HG02588 (cell line): ENCODE data around the gene CAP2.

Experiments
- ATAC-seq: cut with Tn5 transposase; IDR thresholded peaks from one replicate; pipeline ENCODE4 v1.9.1; 2021; ENCODE audit warnings: mild to moderate bottlenecking, moderate library complexity; ENCODE audit not compliant: unreplicated experiment

CAP2 gene

GRCh38 chr6:17392978-17393891, at the start of gene CAP2:
Gene CAP2, plus strand, starts transcription at chr6:17393595. Its CDS starts 27,961 bp downstream, at chr6:17421556.
- ATAC-seq, result no peak

GRCh38 chr6:17347012-17347411, 46.4 kb upstream of the CAP2 start:
- ATAC-seq, result no peak

GRCh38 chr6:17349427-17349826, 44.0 kb upstream of the CAP2 start:
- ATAC-seq, result no peak

- ATAC-seq, result no peak
These were observed 41.1 kb upstream of the CAP2 start for GRCh38 chr6:17352302-17352701.

GRCh38 chr6:17353440-17354175, 39.8 kb upstream of the CAP2 start:
- ATAC-seq, result no peak

GRCh38 chr6:17354700-17355403, 38.5 kb upstream of the CAP2 start:
- no peak for ATAC-seq

GRCh38 chr6:17355404-17355774, 38.0 kb upstream of the CAP2 start:
- no peak for ATAC-seq

- ATAC-seq, result no peak
These were observed 34.9 kb upstream of the CAP2 start for GRCh38 chr6:17358515-17358914.

GRCh38 chr6:17360564-17360963, 32.8 kb upstream of the CAP2 start:
- ATAC-seq, result no peak

- ATAC-seq, result no peak
These were observed 32.4 kb upstream of the CAP2 start for GRCh38 chr6:17361013-17361412.

- no peak for ATAC-seq
These were observed 27.4 kb upstream of the CAP2 start for GRCh38 chr6:17365961-17366360.

GRCh38 chr6:17367868-17368267, 25.5 kb upstream of the CAP2 start:
- ATAC-seq, result no peak

GRCh38 chr6:17381424-17382147, 11.8 kb upstream of the CAP2 start:
- ATAC-seq, result no peak

GRCh38 chr6:17385660-17386059, 7.7 kb upstream of the CAP2 start:
- no peak for ATAC-seq

GRCh38 chr6:17388365-17388764, 5.0 kb upstream of the CAP2 start:
- no peak for ATAC-seq

GRCh38 chr6:17389274-17389847, 4.0 kb upstream of the CAP2 start:
- no peak for ATAC-seq

- ATAC-seq, result no peak
These were observed 3.1 kb upstream of the CAP2 start for GRCh38 chr6:17390276-17390675.

- no peak for ATAC-seq
These were observed 1.4 kb upstream of the CAP2 start for GRCh38 chr6:17391976-17392375.

- ATAC-seq, result no peak
These were observed 667 bp downstream of the CAP2 start for GRCh38 chr6:17393892-17394631.

GRCh38 chr6:17395112-17395511, 1.7 kb downstream of the CAP2 start:
- no peak for ATAC-seq
